Sciatic nerve (tissue), 2 donors: ENCODE data around the gene PPOX. TPM values are rescaled to one million over a fixed set of nuclear protein-coding genes. Genes with fewer than 3 reads are reported as not detected.

Experiments
- ATAC-seq: fragments of 200-7000 bp; cut with Tn5 transposase; one replicate; pipeline ENCODE4 v1.9.1; 2020; ENCODE audit warnings: mild to moderate bottlenecking, moderate library complexity
- DNase-seq: peaks from one replicate; pipeline ENCODE4 v3.0.0-alpha.2; 2020; ENCODE audit warnings: low spot score
- intact Hi-C: fragments of 100-400 bp; cut with DNase I; formaldehyde crosslinking; loops from one replicate; pipeline ENCODE4 v1.14.2; 2022
- total RNA-seq: library from RNA; stranded (reverse); fragmentation: NEBNext Ultra II Directional; extraction: Animal tissue kit (Norgen Biotek cat#: 25700); gene quantifications from one replicate; pipeline ENCODE4 v1.2.1, GENCODE V29; 2021
- donor health status: DM: no; HTN: no; CAD: no.
- donor health status: DM: no; HTN: no; CAD: no.

Gene PPOX
- total RNA-seq, 1 donor from 2014 or later = 25.0 TPM

DNA sequence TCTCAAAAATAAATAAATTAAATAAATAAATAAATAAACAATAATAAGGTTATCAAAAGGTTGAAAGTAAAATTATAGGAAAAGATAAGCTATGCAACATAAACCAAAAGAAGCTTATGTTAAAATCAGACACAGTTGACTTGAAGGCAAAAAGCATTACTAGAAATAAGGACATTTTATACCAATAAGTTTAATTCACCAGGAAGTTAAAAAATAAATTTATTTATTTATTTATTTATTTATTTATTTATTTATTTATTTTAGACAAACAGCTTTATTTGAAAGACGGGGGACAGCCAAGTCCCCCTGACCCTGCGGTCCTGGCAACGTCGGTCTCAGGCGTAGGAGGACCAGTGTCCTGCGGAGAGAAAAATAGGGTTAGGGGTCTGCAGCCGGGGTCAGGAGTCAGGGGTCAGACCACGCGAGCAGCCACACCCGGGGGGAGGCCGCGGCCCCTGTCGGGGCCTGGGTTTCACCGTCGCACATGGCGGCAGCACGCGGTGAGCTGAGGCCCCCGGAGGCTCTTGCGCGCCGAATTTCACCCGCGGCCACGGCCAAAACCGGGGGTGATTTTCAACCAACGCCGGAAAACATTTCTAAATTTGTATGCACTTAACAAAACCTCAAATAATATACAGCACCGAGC, 25.3 kb upstream of the PPOX start:
- intact Hi-C loops = no loop called here
- ATAC-seq (no peak), DNase-seq (no peak)

GRCh38 chr1:161145832-161146231, 20.4 kb upstream of the PPOX start:
- intact Hi-C loops = no loop called here
- no peak for DNase-seq
- ATAC-seq = no peak

- intact Hi-C loops = no loop called here
- ATAC-seq (no peak), DNase-seq (no peak)
Observed at GRCh38 chr1:161153176-161153575, 13.1 kb upstream of the PPOX start.

DNA sequence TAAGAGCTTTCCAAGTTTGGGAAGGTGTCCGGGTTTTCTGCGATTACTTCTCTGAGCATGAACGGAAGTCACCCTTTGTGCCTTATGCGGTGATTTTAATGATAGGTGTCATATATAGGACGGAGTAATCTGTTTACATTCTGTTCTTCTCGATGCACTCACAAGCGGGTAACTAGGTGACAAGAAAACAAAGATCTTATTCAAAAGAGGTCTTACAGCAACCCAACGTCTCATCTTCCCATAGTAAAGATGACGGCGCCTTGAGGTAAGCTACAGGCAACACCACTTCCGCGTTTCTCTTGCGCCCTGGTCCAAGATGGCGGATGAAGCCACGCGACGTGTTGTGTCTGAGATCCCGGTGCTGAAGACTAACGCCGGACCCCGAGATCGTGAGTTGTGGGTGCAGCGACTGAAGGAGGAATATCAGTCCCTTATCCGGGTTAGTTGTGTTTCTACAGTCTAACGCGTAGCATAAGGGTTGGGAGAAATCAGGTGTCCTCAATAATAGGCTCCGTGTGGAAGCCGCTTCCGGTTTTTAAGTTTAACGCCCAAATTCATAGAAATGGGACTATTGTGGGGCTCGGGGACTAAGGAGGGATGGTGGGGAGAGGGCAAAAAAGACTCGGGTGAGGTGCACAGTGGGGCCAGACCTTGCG, 12.4 kb upstream of the PPOX start, which contains the start of gene UFC1:
Gene UFC1 (plus strand): TSS at position 297 of the 656 bp plus-strand sequence. CDS start 20 bp downstream, at position 317.
- ATAC-seq (peak; percentile 96), DNase-seq (peak; percentile 87)
- intact Hi-C loops = no loop called here

- intact Hi-C loops = no loop called here
- ATAC-seq (no peak), DNase-seq (no peak)
Observed at GRCh38 chr1:161157867-161158266, 8.4 kb upstream of the PPOX start.

DNA sequence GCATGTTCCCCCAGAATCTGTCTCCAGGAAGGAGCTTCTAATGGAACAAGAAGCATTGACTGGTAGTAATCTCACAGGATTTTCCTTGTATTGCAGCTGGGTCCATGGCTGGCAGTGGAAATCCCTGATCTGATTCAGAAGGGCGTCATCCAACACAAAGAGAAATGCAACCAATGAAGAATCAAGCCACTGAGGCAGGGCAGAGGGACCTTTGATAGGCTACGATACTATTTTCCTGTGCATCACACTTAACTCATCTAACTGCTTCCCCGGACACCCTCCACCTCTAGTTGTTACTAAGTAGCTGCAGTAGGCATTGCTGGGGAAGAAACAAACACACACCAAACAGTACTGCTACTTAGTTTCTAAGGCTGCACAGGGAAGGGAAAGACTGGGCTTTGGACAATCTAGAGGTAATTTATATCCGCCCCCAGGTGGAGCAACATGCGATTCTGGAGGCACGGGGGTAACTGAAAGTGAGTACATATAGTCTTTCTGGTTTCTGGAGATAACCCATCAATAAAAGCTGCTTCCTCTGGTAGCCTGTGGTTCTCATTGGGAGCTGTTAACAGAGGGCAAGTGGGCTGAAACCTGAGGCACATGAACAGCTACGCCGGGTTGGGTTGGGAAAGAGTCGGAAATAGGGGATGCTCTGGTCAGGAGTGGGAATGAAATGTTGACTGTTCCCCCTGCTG, 7.8 kb upstream of the PPOX start:
- ATAC-seq = no peak
- intact Hi-C loops = no loop called here
- DNase-seq = no peak

DNA sequence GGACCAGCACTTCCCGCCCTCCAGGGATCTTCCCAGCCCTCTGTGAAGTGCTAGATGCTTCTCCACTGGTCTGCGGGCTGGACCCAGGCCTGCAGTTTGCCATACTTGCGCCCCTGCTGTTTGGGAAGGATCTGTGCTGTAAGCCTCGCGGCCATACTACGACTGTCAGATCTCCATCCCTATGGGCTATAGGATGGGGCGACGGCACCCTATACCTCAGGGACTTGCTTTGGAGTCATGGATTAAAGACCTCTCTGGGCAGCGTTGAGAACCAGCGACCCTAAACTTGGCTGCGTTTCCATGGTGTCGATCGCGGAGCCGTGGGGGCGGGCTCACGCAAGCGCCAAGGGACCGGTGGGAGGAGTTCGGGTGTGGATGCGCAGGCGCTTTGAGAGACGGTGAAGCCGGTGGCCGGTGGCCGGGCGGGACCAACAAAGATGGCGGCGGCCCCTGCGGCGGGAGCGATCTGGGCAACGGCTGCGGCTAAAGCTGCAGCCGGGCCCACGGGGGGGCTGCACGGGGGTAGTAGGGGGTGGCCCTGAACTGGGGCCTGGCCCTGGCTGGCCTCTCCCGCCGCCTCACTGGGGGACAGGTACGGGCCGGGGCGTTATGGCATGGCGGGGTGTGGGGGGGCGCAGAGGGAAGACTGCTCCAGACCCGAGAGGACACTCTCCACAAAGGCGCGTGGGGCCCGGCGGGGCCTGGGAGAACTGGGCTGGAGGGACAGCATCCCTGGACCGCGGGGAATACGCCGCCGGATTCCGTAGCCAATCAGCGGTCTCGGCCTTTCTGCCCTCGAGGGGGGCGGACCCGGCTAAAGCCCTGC, 6.9 kb upstream of the PPOX start, which contains the start of gene USP21:
Gene USP21 (plus strand): TSS at position 414 of the 826 bp plus-strand sequence. CDS start 1,141 bp downstream, outside the sequence.
- DNase-seq = peak; percentile 96
- intact Hi-C loops = no loop called here
- ATAC-seq = peak; percentile 97

- intact Hi-C loops = no loop called here
- ATAC-seq = no peak
- no peak for DNase-seq
Observed at GRCh38 chr1:161159913-161160243, 6.3 kb upstream of the PPOX start.

GRCh38 chr1:161160671-161161145, 5.5 kb upstream of the PPOX start:
- ATAC-seq (no peak), DNase-seq (no peak)
- intact Hi-C loops = no loop called here

DNA sequence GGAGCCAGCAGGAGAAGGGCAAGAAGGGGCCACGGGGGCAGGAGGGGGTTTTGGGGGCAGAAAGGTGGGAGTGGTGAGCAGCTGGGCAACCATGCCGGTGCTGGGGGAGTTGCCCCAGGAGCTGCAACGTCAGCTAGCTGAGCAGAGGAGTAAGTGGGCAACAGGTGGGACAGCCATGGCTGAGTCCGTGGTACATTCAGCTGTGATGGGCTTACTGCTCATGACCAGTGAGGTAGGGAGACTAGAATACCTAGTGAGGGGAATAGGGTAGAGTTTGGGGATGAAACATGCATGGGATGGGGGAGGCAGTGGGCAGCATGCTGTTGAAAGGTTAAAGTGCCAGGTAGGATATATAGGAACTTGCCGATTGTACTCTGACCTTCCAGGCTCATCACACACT, 4.6 kb upstream of the PPOX start:
- no peak for ATAC-seq
- DNase-seq = no peak
- intact Hi-C loops = no loop called here

GRCh38 chr1:161162052-161162451, 4.2 kb upstream of the PPOX start:
- DNase-seq = no peak
- intact Hi-C loops = no loop called here
- ATAC-seq = no peak

DNA sequence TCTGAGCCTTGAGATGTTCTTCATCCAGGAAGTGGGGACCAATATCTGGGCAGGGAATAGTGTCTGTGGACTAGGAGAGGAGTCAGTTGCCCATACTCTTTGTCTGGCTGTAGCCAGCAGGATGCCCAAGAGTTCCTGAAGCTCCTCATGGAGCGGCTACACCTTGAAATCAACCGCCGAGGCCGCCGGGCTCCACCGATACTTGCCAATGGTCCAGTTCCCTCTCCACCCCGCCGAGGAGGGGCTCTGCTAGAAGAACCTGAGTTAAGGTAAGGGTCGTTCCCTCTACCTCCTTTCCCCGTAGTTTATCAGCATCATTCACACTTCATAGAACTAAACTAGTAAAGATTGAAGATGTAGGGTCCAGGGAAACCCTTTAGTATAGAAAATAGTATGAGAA, 3.4 kb upstream of the PPOX start:
- DNase-seq (no peak), ATAC-seq (no peak)
- intact Hi-C loops = no loop called here

- ATAC-seq = no peak
- no peak for DNase-seq
- intact Hi-C loops = no loop called here
Observed at GRCh38 chr1:161163793-161164192, 2.4 kb upstream of the PPOX start.

DNA sequence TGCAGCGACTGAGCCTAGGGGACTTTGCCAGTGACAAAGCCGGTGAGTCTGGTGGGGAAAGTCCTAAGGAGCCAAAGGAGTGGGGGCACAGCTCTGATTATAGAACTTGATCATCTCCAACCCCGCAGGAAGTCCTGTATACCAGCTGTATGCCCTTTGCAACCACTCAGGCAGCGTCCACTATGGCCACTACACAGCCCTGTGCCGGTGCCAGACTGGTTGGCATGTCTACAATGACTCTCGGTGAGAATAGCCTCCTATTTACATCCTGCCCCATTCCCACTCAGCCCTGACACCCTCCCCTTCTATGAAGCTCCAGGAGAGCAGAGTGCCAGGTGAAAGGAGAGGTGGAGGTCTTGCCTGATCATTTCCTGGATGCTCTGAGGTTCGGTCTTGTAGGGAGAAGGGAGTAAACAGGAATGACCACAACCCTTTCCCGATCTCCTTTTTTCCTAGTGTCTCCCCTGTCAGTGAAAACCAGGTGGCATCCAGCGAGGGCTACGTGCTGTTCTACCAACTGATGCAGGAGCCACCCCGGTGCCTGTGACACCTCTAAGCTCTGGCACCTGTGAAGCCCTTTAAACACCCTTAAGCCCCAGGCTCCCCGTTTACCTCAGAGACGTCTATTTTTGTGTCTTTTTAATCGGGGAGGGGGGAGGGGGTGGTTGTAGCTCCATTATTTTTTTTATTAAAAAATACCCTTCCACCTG, 1.2 kb upstream of the PPOX start:
- DNase-seq (no peak), ATAC-seq (no peak)
- intact Hi-C loops = no loop called here

- intact Hi-C loops = no loop called here
- no peak for ATAC-seq
- DNase-seq = no peak
Observed at GRCh38 chr1:161166669-161167548, 683 bp downstream of the PPOX start.

DNA sequence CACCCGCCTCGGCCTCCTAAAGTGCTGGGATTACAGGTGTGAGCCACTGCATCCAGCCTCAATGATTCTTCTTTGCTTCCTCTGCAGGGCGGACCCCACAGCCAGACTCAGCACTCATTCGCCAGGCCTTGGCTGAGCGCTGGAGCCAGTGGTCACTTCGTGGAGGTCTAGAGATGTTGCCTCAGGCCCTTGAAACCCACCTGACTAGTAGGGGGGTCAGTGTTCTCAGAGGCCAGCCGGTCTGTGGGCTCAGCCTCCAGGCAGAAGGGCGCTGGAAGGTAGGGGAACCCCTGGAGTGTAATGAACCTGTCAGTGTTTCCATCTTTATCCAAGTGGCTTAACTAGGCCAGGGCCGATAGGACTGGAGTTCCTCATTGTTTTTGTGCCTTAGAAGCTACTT, 2.7 kb downstream of the PPOX start:
- intact Hi-C loops = no loop called here
- no peak for ATAC-seq
- DNase-seq = no peak

DNA sequence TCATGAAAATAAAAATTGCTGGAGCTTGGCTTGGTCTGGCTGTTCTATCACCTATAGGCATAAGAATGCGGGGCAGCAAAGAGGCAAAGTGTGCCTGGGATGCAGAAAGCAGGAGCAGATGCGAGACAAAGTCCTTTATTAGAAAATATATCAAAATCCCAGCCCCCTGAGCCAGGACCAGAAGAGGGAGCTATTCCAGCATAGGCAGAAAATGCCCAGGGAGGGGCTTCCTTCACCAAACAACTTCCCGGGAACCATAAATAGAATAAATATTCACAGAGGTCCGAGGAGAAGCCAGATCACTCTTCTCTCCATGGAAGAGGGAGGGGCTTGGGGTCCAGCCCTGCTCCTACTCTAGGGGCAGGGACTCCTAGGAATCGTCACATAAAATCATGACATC, 5.0 kb downstream of the PPOX start:
- no peak for ATAC-seq
- DNase-seq = no peak
- intact Hi-C loops = no loop called here

DNA sequence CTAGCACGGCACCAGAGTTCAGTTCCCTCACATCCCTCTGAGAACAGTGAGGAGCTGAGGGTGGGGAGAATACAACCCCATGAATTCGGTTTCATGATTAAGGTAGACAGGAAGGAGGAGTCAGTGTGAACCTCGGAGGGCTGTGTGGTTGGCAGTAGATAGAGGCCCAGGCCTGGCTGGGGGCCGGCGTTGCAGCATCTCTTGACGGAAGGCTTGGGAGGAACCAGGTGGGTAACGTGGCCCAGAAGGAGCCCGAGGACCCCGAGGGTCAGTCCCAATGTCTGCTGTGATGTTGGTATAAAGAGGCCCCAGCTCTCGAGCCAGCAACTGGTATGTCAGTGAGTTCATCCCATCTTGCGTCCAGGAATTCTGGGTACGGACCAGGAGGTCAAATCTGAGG, 5.5 kb downstream of the PPOX start:
- no peak for DNase-seq
- ATAC-seq = no peak
- intact Hi-C loops = no loop called here
